GM18519 (cell line): ENCODE measurements around the gene SEMA4G.
"Not testable (repeated sequence)": the region's sequence is repeated elsewhere in the genome, so short reads cannot be mapped to it uniquely, and the experiment has no call there.

ENCODE experiments used
- ATAC-seq: cut with Tn5 transposase; IDR thresholded peaks from one replicate; pipeline ENCODE4 v1.9.1; 2021; ENCODE audit warnings: mild to moderate bottlenecking, moderate library complexity; ENCODE audit not compliant: unreplicated experiment, low FRiP score

The SEMA4G gene

GRCh38 chr10:100970914-100971811 lies 1.9 kb downstream of the SEMA4G start:
- ATAC-seq: no peak

GRCh38 chr10:100972115-100972903 lies 3.0 kb downstream of the SEMA4G start:
- no peak for ATAC-seq

GRCh38 chr10:100972904-100973535 lies 3.7 kb downstream of the SEMA4G start:
- ATAC-seq: no peak

- ATAC-seq: not testable (repeated sequence)
These were observed 6.1 kb downstream of the SEMA4G start for GRCh38 chr10:100975397-100975796.

- no peak for ATAC-seq
These were observed 7.6 kb downstream of the SEMA4G start for GRCh38 chr10:100976906-100977305.

GRCh38 chr10:100977436-100977835 lies 8.1 kb downstream of the SEMA4G start:
- ATAC-seq: no peak

- ATAC-seq: no peak
These were observed 9.0 kb downstream of the SEMA4G start for GRCh38 chr10:100978121-100978900.

- no peak for ATAC-seq
These were observed 9.5 kb downstream of the SEMA4G start for GRCh38 chr10:100978901-100979195.

- no peak for ATAC-seq
These were observed 10.5 kb downstream of the SEMA4G start for GRCh38 chr10:100979791-100980272.

- ATAC-seq: no peak
These were observed 11.0 kb downstream of the SEMA4G start for GRCh38 chr10:100980311-100980710.

- ATAC-seq: no peak
These were observed 11.4 kb downstream of the SEMA4G start for GRCh38 chr10:100980711-100981110.

- ATAC-seq: no peak
These were observed 12.0 kb downstream of the SEMA4G start for GRCh38 chr10:100981178-100981772.

GRCh38 chr10:100982916-100983830 lies 13.9 kb downstream of the SEMA4G start:
- ATAC-seq: no peak

- no peak for ATAC-seq
These were observed 14.8 kb downstream of the SEMA4G start for GRCh38 chr10:100983868-100984671.

GRCh38 chr10:100984672-100985177 lies 15.4 kb downstream of the SEMA4G start:
- no peak for ATAC-seq

GRCh38 chr10:100985336-100985735 lies 16.0 kb downstream of the SEMA4G start:
- no peak for ATAC-seq

- no peak for ATAC-seq
These were observed 17.3 kb downstream of the SEMA4G start for GRCh38 chr10:100986623-100986951.
